HFFc6 (cell line): Measurements from ENCODE around the gene GRHPR. TPM values are rescaled to one million over a fixed set of nuclear protein-coding genes. Genes with fewer than 3 reads are reported as not detected.

Experiments used
- DNase-seq: peaks from one replicate; pipeline ENCODE4 v3.0.0-alpha.2; 2018
- H3K27ac Mint-ChIP-seq: 2 replicates; pipeline ENCODE4 v1.8.0; 2020; ENCODE audit warnings: mild to moderate bottlenecking, mixed read lengths
- H3K27me3 Mint-ChIP-seq: 2 replicates; pipeline ENCODE4 v1.8.0; 2021; ENCODE audit warnings: mild to moderate bottlenecking, moderate library complexity, mixed read lengths; ENCODE audit not compliant: insufficient read depth
- H3K36me3 Mint-ChIP-seq: 2 replicates; pipeline ENCODE4 v1.8.0; 2021; ENCODE audit warnings: low read depth, mixed read lengths
- H3K4me1 Mint-ChIP-seq: 2 replicates; pipeline ENCODE4 v1.8.0; 2020; ENCODE audit warnings: low read depth, mixed read lengths
- H3K4me3 Mint-ChIP-seq: 2 replicates; pipeline ENCODE4 v1.8.0; 2020; ENCODE audit warnings: mild to moderate bottlenecking, moderate library complexity, mixed read lengths
- H3K9me3 Mint-ChIP-seq: 2 replicates; pipeline ENCODE4 v1.8.0; 2020; ENCODE audit warnings: mild to moderate bottlenecking, mixed read lengths
- total RNA-seq, 6 experiments: library from RNA; stranded (reverse); fragmentation: NEBNext Ultra II Directional; extraction: Animal tissue kit (Norgen Biotek cat#: 25700); gene quantifications; 2 replicates in 1 of 6; 3 replicates in 5 of 6; pipeline ENCODE4 v1.2.3, GENCODE V29; 2021
- TF ChIP-seq, protein P1 (sequence below): fragments of 200-600 bp; sonication (generic); IDR thresholded peaks from 2 replicates; pipeline ENCODE4 v1.5.0; 2021; ENCODE audit warnings: antibody characterized with exemption, mild to moderate bottlenecking

Gene GRHPR
- total RNA-seq, 6 experiments from 2014 or later, result 106 to 116 (median 111) TPM

DNA sequence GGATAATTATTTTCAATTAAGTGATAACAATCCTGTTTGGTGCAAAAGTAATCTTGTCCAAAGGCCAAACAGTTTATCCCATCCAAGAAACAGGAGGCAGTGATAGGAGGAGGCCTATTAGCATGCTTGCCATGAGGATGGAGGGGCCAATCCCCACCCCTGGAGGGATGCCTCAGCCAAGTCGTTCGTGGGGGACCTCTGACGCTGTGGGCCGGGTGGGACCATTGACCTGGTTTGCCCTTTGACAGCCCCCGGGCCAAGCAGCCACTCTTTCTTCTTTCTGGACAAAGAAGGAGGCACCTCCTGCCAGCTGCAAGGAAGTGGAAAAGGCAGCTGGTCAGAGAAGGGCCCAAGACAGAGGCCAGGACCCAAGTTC, 39.5 kb upstream of the GRHPR start:
- Mint-ChIP-seq H3K9me3 (peaks cover 5% of the 10 kb centered on the region), H3K27ac (no peak overlapping the region), H3K27me3 (peaks cover 35% of the 10 kb centered on the region), H3K4me3 (no peak overlapping the region), H3K36me3 (peaks cover 7% of the 10 kb centered on the region; the same call in 1 of the 2 replicates), H3K4me1 (no peaks in the 10 kb centered on the region)
- TF ChIP-seq, protein P1, sequence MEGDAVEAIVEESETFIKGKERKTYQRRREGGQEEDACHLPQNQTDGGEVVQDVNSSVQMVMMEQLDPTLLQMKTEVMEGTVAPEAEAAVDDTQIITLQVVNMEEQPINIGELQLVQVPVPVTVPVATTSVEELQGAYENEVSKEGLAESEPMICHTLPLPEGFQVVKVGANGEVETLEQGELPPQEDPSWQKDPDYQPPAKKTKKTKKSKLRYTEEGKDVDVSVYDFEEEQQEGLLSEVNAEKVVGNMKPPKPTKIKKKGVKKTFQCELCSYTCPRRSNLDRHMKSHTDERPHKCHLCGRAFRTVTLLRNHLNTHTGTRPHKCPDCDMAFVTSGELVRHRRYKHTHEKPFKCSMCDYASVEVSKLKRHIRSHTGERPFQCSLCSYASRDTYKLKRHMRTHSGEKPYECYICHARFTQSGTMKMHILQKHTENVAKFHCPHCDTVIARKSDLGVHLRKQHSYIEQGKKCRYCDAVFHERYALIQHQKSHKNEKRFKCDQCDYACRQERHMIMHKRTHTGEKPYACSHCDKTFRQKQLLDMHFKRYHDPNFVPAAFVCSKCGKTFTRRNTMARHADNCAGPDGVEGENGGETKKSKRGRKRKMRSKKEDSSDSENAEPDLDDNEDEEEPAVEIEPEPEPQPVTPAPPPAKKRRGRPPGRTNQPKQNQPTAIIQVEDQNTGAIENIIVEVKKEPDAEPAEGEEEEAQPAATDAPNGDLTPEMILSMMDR, result no peak
- DNase-seq, result no peak

DNA sequence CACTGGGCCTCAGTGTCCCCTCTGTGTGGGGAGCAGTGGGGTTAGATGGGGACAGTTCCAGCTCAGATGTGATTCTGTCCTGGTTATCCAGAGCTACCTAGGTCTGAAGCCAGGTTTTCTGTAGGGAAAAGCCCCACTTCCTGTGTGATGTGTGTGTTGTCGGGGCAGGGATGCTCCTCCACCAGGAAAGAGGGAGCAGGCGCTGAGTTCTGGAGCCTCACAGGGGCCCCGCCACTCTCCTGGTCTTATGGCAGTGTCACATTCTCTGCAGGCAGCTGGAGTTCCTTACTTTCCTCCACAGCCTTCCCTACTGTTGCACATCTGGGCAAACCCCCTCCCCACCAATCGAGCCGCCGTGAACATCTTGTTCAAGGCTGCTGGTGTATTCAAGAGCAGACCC, 39.1 kb upstream of the GRHPR start:
- H3K27me3 Mint-ChIP-seq, result peaks cover 32% of the 10 kb centered on the region
- H3K27ac Mint-ChIP-seq, result no peak overlapping the region
- peaks cover 7% of the 10 kb centered on the region; the same call in 1 of the 2 replicates for H3K36me3 Mint-ChIP-seq
- no peaks in the 10 kb centered on the region for H3K4me1 Mint-ChIP-seq
- H3K4me3 Mint-ChIP-seq, result no peak overlapping the region
- TF ChIP-seq, protein P1, result no peak
- H3K9me3 Mint-ChIP-seq, result peaks cover 5% of the 10 kb centered on the region
- DNase-seq, result no peak

DNA sequence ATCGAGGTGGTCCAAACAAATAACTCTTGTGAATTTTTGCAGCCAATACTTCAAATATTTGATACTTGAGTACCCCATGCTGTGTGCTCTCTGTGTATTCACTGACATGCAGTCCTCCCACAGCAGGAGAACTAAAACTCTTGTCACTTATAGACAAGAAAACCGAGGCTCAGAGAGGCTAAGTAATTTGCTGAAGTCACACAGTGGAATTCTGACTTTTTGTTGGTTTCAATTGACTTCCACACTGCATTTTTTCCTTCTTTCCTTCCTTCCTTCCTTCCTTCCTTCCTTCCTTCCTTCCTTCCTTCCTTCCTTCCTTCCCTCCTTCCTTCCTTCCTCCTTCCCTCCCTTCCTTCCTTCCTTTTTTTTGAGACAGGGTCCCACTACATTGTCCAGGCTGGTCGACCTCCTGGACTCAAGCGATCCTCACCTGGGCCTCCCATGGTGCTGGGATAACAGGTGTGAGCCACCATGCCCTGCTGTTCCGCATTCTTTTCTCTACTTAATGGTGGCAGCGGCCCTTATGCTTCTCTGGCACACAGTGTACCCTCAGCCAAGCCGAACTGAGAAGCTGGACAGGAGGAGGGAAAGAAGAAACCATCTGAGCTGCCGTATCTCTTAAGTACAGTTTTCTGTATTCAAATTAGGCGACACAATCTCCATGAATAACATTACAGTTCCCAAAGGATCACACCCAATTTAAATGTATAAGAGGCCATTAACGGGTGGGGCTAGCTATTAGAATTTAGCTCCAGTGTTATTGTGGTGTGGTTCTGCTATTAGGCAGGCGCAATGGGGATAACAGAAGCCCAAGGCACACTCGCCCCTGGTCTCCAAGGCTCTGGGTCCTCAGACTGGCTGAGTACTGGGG, 38.4 kb upstream of the GRHPR start:
- Mint-ChIP-seq H3K4me1 (no peaks in the 10 kb centered on the region), H3K27me3 (peaks cover 30% of the 10 kb centered on the region), H3K4me3 (no peak overlapping the region), H3K27ac (no peak overlapping the region), H3K36me3 (peaks cover 7% of the 10 kb centered on the region; the same call in 1 of the 2 replicates), H3K9me3 (peaks cover 5% of the 10 kb centered on the region)
- TF ChIP-seq, protein P1, result no peak
- no peak for DNase-seq

DNA sequence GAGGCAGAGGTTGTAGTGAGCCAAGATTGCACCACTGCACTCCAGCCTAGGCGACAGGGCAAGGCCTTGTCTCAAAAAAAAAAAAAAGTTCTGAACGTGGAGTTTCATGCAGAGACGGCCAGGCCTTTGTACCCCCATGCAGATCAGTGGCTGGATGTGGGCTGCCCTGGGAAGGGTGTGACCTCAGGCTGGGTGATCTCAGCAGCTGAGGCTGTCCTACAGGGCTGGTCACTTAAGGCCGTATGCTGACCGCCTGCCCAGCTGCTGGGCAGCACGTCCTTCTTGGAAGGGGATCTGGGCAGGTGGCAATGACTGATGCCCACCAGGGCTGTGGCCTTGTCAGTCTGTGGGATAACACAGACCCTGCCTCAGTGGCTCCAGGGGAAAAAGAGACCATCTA, 37.2 kb upstream of the GRHPR start:
- no peak overlapping the region for H3K4me3 Mint-ChIP-seq
- peaks cover 34% of the 10 kb centered on the region for H3K27me3 Mint-ChIP-seq
- H3K27ac Mint-ChIP-seq, result no peak overlapping the region
- TF ChIP-seq, protein P1, result no peak
- H3K36me3 Mint-ChIP-seq, result peaks cover 7% of the 10 kb centered on the region; the same call in 1 of the 2 replicates
- H3K9me3 Mint-ChIP-seq, result peaks cover 5% of the 10 kb centered on the region
- DNase-seq, result no peak
- no peaks in the 10 kb centered on the region for H3K4me1 Mint-ChIP-seq

DNA sequence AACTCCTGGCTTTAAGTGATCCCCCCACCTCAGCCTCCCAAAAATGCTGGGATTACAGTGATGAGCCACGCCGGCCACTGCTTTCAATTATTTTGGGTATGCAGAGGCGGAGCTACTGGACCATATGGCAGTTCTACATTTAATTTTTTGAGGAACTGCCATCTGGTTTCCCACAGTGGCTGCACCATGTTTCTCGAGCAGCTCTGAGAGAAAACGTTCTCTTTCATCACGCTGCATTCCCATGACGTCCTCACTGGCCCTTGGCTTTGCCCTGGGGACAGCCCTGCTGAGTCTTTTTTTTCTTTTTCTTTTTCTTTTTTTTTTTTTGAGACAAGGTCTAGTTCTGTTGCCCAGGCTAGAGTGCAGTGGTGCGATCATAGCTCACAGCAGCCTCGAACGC, 35.5 kb upstream of the GRHPR start:
- H3K9me3 Mint-ChIP-seq, result peaks cover 4% of the 10 kb centered on the region
- peaks cover 26% of the 10 kb centered on the region for H3K27me3 Mint-ChIP-seq
- H3K36me3 Mint-ChIP-seq, result peaks cover 3% of the 10 kb centered on the region; the same call in 1 of the 2 replicates
- DNase-seq, result no peak
- H3K4me1 Mint-ChIP-seq, result no peaks in the 10 kb centered on the region
- TF ChIP-seq, protein P1, result no peak
- no peak overlapping the region for H3K4me3 Mint-ChIP-seq
- H3K27ac Mint-ChIP-seq, result no peak overlapping the region
